Measurements from ENCODE around the gene INTS6L.

The INTS6L gene

GRCh38 chrX:135513130-135513515 is 7.3 kb upstream of the INTS6L start:
- TF ChIP-seq CTCF (IDR thresholded peaks at IDR 0.05) (no peak), ZFX (IDR thresholded peaks at IDR 0.05; ENCODE audit: borderline replicate concordance) (no peak)

GRCh38 chrX:135516376-135516775 is 4.1 kb upstream of the INTS6L start:
- no peak overlapping the region for H3K27ac ChIP-seq
- TF ChIP-seq ZFX (IDR thresholded peaks at IDR 0.05; ENCODE audit: borderline replicate concordance) (no peak), CTCF (IDR thresholded peaks at IDR 0.05) (no peak)

More at GRCh38 chrX:135513130-135513515, 7.3 kb upstream of the INTS6L start:
- H3K27ac ChIP-seq = no peak overlapping the region

- H3K27ac ChIP-seq = no peak overlapping the region
- TF ChIP-seq ZFX (IDR thresholded peaks at IDR 0.05; ENCODE audit: borderline replicate concordance) = no peak
- no peak for TF ChIP-seq CTCF (IDR thresholded peaks at IDR 0.05)
Observed at GRCh38 chrX:135518161-135518560, 2.3 kb upstream of the INTS6L start.

GRCh38 chrX:135520022-135520552 is 373 bp upstream of the INTS6L start:
- TF ChIP-seq CTCF (IDR thresholded peaks at IDR 0.05) = no peak
- no peak for TF ChIP-seq ZFX (IDR thresholded peaks at IDR 0.05; ENCODE audit: borderline replicate concordance)
- peak overlapping the region; percentile 82 for H3K27ac ChIP-seq

GRCh38 chrX:135521405-135522131 is 1.1 kb downstream of the INTS6L start:
- peak overlapping the region; percentile 82 for H3K27ac ChIP-seq

GRCh38 chrX:135522132-135522530 is 1.7 kb downstream of the INTS6L start:
- TF ChIP-seq ZFX (IDR thresholded peaks at IDR 0.05; ENCODE audit: borderline replicate concordance) = no peak
- no peak for TF ChIP-seq CTCF (IDR thresholded peaks at IDR 0.05)
- peak overlapping the region; percentile 82 for H3K27ac ChIP-seq

More at GRCh38 chrX:135521405-135522131, 1.1 kb downstream of the INTS6L start:
- TF ChIP-seq ZFX (IDR thresholded peaks at IDR 0.05; ENCODE audit: borderline replicate concordance) (no peak), CTCF (IDR thresholded peaks at IDR 0.05) (no peak)

All from 22Rv1 (cell line).